NCI-H1436 (cell line): ENCODE results near the gene BACE1.
"Not testable (repeated sequence)": the region's sequence is repeated elsewhere in the genome, so short reads cannot be mapped to it uniquely, and the experiment has no call there.

Source experiments
- DNase-seq: peaks from one replicate; lab custom pipeline; 2025; lab: John Stamatoyannopoulos, UW

BACE1 gene

GRCh38 chr11:117316197-117316961 is at the start of gene BACE1:
Gene BACE1, minus strand, starts transcription at chr11:117316256. Its CDS starts 461 bp downstream, at chr11:117315795.
- DNase-seq: peak; percentile 55

DNA sequence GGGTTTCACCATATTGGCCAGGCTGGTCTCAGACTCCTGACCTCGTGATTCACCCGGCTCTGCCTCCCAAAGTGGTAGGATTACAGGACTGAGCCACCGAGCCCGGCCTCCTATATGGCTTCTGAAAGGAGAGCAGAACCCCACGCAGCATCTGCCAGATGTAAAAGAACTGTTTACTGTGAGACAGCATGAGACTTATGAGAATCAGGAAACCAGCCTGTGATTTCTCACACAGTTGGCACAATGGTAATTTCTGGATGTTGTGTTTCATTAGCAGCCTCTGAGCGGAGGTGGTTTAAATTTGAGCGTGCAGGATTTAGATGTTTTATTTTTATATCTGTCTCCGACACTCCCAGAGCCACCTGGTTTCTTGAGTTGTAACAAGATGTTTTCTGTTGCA is 45.4 kb upstream of the BACE1 start:
- no peak for DNase-seq

DNA sequence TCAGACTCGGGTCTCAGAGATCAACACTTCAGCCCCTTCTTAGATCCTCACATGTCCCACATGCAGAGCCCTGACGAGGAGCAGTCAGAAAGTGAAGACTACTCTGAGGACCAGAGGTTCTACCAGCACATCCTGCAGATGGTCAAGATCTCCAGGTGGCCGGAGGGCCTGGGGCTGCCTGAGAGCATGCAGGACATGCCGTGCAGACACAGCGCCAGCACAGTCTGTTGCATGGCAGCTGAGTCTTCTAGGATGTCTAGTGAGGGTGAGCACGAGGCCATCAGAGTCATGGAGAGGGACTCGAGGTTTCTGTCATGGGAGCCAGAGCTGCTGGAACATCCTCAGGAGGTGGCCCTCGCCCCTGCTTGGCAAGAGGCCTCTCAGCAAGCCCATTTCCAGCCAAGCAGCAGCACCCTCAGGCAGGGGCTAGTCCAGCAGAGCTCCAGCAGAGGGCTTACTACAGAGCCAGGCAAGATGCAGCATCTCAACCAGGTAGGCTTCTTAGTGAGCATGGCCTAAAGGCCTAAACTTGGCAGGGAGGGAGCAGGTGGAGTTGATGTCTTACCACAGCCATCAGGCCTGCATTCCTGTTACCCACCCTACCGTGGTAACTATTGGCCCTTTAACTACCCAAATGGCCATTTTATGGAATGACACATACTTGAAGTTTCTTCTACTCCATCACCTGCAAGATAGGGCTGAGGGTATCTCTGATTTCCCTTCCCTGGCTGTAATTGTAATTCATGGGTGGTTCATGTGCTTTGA is 40.3 kb upstream of the BACE1 start:
- DNase-seq: no peak

GRCh38 chr11:117354550-117354949 is 38.5 kb upstream of the BACE1 start:
- DNase-seq: no peak

DNA sequence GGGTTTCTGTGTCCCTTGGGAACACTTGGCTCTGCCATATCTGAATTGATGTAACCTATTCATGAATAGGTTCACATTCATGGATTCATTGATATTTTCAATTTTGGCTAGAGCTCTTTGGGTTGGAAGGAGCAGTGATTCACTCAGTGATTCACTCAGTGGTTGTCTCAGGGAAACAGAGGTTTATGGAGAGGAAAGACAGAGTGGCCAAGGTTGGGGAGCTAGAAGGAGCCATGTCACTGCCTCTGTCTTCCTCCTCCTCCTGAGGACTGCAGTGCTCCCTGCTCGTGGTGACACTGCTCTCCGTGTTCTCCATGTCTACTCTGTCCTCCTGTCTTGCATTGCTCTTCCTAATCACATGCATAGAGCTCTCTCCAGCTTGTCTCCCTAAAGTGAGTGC is 29.0 kb upstream of the BACE1 start:
- no peak for DNase-seq

DNA sequence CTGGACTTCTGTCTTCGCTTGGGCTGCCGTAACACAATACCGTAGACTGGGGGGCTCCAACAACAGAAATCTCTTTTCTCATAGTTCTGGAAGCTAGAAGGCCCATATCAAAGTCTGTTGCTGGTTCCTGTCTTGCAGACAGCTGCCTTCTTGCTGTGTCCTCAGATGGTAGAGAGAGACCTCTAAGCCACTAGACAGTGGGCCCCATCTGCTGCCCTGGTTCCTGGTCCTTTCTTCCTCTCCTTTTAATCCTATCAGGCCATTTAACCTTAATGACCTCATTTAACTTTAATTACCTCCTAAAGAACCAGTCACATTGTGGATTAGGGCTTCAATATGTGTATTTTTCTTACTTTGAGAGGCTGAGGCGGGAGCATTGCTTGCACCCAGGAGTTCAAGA is 21.0 kb upstream of the BACE1 start:
- DNase-seq: no peak

DNA sequence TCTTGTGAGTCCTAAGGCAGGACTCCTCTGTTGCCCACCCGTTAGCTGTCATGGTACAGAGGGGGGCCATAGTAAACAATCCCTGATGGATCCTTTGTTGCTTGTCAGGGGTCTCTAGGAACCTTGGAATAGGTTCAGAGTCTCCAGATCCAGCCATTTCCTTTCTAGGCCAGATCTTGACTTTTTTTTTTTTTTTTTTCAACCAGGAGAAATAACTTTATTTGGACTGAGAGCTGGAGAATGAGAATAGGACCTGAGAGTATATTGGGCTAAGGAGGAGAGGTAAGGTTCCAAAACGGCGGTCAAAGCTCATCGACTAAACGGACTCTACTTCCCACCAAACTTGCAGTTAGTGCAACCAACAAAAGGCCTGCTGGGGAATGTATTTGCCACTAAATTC is 19.3 kb upstream of the BACE1 start:
- DNase-seq: no peak

DNA sequence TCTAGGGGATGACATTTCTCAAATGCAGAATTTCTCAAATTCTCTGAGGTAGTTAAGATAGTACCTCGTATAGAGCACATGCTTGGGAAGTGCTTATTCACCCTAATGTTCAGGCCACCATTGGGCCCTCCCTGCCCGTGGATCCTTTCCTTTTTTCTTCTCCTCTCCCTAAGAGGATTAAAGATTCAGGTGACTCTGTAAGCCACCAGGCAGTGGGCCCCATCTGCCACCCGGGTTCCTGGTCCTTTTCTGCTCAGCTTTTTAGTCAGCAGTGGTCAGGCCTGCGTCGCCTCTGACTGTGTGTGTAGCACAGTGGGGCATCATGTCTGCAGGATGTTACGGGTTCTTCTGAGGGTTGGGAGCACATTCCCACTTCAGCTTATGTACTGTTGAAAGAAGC is 18.8 kb upstream of the BACE1 start:
- DNase-seq: no peak

DNA sequence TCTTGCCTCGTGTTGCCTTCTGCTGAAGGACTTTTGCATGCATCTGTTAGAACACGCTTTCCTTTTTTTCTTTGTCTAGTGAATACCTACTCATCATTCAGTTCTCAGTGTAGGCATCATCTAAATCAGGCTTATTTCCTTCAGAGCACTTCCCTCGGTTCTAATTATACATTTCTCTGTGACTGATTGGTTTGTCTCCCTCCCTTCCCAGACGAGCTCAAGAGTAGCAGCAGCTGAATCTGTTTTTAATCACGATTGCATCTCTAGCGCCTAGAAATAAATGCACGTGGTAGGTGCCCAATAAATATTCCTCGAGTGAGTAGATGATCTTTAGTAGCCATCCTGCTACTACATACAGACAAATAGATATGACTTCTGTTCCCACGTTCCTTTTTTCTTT is 17.9 kb upstream of the BACE1 start:
- no peak for DNase-seq

DNA sequence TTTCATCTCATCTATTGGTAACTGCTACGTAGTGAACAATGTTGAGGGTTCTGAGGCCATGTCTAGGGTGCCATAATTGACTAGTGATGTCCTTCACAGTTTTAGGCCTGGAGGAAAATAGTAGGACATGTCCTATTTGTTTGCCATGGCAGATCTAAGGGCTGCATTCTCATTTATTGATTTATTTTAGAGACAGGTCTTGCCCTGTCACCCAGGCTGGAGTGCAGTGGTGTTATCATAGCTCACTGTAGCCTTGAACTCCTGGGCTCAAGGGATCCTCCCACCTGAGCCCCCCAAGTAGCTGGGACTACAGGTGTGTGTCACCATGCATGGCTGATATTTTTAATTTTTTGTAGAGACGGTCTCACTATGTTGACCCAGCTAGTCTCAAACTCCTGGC is 16.8 kb upstream of the BACE1 start:
- no peak for DNase-seq

DNA sequence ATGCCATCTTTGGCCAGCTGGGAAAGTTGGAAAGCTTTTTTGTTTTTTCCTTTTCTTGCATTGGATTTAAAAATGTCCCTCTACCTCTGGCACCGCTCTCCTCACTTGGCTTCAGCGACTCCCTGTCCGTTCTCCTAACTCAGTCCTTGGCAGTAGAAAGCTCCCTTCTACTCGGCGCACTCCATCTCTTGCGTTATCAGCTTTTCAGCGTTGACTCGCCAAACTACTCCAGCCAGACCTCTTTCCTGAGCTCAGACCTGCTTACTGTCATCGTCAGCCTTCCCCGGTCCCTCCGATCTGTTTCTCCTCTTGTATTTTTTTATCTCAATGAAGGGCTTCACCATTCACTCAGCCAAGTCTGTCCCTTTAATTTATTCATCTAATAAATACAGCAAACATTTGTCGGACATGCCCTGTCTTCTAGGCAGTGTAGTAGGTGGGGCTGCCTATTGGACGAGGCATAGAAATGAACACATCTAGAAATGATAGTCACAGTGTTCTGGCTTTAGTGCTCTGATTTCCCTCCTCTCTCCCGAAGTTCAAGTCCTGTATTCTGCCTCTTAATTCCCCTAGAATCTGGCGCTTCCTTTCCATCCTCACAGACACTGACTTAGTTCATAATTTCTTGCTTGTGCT is 12.4 kb upstream of the BACE1 start:
- DNase-seq: no peak

- DNase-seq: peak; percentile 94
These were observed 11.7 kb upstream of the BACE1 start, which contains the start of gene CEP164 for GRCh38 chr11:117327567-117328374. Gene CEP164, plus strand, starts transcription at chr11:117327854. Its CDS starts 10,733 bp downstream, at chr11:117338587.

DNA sequence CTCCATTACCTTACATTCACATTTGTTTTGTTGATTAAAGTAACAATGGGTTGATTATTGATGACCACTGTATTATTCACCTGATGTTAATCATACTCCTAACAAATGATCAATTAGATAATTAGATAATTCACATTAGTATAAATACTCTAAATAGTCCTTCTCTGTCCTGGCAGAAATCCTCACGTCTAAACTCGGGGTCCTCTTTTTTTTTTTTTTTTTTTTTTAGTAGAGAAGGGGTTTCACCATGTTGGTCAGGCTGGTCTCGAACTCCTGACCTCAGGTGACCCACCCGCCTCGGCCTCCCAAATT is 11.2 kb upstream of the BACE1 start:
- not testable (repeated sequence) for DNase-seq

DNA sequence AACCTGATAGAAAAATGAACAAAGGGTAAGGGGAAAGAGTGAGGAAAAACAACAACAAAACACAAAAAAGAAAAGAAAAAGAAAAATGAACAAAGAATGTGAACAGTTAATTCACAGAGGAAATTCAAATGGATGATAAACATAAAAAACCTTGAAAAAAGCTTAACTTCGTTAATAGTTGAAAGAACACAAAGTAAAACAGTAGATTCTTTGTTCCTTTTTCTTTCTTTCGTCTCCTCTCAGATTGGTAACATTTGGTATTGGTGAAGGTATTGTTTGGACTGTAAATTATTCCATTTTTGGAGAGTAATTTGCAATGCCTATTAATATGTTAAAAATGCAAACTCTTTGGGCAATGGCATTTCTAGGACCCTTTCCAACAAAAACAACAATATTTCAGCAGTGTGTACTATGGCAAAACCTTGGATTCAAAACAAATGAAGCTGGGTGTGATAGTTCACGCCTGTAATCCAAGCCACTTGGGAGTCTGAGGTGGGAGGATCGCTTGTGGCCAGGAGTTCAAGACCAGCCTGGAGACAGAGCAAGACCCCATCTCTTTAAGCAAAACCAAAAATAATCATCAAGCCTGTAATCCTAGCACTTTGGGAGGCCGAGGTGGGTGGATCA is 3.3 kb upstream of the BACE1 start:
- no peak for DNase-seq

GRCh38 chr11:117318738-117319137 is 2.7 kb upstream of the BACE1 start:
- no peak for DNase-seq

DNA sequence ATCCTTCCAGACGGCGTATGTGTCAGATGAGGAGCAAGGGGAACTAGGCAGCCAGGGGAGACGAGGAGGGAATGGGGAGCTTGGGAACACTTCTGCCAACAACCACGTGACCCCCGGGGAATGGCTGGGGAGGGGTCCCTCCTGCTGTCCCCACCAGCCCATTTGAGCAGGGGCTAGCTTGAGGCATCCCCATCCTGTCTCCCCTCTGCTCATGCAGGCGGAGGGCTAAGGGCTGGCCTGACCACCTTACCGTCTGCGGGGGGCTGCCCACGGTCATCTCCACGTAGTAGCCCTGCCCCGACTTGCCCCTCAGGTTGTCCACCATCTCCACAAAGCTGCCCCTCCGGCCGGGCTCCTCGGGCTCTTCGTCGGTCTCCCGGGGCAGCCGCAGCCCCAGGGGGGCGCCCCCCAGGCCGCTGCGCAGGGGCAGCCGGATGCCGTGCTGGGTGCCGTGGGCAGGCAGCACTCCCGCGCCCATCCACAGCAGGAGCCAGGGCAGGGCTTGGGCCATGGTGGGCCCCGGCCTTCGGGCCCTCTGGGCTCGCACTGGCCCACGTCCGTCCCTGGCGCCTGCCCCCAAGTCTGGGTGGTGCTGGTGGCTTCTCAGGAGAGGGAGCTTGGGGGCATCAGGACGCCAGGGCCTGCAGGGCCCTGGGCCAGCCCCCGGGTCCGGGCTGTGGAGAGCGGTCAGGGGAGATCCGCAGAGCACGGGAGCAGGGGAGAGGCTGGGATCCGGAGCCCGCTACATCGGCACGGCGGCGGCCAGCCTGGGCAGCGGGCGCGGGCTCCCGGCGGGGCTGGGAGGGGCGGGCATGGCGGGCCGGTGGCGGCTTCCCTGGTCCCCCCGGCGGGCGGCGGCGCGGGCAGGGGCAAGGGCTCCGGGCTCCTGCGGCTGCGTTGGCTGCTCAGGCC is 515 bp downstream of the BACE1 start:
- no peak for DNase-seq

DNA sequence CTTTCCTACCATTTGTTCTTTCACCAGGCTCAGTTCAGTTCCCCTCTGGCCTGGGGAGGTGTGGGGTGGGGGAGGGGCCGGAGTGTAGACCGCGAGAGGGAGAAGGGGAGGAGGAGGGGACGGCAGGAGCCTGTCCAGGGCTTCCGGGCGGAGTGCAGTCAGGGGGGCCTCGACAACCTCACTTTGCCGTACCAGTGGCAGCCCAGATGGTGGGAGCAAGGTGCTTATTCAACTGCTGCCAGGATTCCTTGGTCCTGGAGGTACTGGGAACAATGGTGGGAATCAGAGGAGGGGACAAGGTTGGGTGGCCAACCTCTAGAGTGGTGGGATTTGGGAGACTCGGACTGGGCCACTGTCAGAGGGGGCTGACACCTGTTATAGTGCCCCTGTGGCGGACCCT is 1.2 kb downstream of the BACE1 start:
- no peak for DNase-seq

- no peak for DNase-seq
These were observed 2.0 kb downstream of the BACE1 start for GRCh38 chr11:117313828-117314768.

- DNase-seq: no peak
These were observed 3.0 kb downstream of the BACE1 start for GRCh38 chr11:117313091-117313490.

DNA sequence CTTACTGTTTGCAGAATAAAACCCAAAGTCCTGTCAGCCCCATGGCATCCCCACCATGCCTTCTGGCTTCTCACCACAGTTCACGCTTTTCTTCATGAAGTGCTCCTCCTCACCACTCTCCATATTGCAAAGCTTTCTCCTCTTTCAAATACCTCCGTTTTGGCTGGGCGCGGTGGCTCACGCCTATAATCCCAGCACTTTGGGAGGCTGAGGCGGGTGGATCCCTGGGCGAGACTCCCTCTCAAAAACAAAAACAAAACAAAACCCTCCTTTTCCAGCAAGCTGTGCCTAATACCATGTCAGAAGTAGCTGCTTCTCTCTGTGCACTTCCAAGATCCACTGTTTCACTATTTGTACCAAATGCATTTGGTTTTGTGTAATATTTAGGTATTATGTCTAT is 6.7 kb downstream of the BACE1 start:
- no peak for DNase-seq
